ENCODE results near the gene TUBGCP3.

DNA sequence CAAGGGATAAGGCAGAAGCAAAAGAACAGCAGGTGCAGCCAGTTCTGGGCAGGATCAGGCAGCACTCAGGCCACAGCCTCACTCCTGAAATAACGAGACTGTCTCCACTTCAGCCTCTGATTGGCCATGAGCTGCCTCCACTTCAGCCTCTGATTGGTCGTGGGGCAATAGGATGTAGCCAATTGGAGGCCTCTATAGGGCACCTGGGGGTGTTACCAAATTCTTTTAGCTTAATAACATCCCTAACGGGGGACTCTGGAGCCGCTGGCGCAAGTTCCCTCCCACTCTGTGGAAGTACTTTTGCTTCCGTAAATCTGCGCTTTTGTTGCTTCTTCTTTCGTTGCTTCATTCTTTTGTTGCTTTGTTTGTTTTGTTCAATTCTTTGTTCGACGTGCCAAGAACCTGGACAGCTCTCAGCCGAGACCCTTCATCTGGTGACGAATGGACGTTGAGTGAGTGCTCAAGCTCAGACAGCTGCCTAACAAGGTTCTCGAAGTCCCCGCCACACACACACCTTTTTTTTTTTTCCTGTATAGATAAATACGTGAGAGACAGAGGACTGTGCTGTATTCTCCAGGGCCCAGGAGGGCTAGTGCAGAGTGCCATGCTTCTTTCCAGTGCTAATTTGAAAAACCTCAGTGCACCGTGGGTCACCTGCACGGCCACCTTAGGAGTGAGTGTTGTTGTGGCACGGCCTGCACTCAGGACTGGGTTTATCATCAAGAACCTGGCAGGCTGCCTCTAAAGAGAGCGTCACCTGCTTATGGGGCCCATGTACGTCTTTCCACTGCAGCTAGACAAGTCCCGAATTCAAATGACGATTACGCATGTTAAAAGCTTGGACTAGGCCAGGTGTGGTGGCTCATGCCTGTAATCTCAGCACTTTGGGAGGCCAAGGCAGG is 32.0 kb upstream of the TUBGCP3 start:
- TF ChIP-seq ATF3 (IDR thresholded peaks at IDR 0.05) (no peak), TAF1 (conservative IDR thresholded peaks at IDR 0.05) (no peak), CTCF (IDR thresholded peaks at IDR 0.05; ENCODE audit: low read depth, low read length, missing input control) (no peak), YY1 (IDR thresholded peaks at IDR 0.05) (no peak), HNF4A (conservative IDR thresholded peaks at IDR 0.05) (no peak), MAX (IDR thresholded peaks at IDR 0.05) (no peak), FOXA1 (IDR thresholded peaks at IDR 0.05) (no peak), SP1 (IDR thresholded peaks at IDR 0.05) (no peak), JUND (IDR thresholded peaks at IDR 0.05) (no peak), GABPA (IDR thresholded peaks at IDR 0.05 in 1 of 2, conservative IDR thresholded peaks at IDR 0.05 in 1 of 2) (no peak), ZBTB33 (IDR thresholded peaks at IDR 0.05) (no peak), RAD21 (IDR thresholded peaks at IDR 0.05) (no peak), RXRA (IDR thresholded peaks at IDR 0.05) (no peak)
- TF ChIP-seq, protein P1, sequence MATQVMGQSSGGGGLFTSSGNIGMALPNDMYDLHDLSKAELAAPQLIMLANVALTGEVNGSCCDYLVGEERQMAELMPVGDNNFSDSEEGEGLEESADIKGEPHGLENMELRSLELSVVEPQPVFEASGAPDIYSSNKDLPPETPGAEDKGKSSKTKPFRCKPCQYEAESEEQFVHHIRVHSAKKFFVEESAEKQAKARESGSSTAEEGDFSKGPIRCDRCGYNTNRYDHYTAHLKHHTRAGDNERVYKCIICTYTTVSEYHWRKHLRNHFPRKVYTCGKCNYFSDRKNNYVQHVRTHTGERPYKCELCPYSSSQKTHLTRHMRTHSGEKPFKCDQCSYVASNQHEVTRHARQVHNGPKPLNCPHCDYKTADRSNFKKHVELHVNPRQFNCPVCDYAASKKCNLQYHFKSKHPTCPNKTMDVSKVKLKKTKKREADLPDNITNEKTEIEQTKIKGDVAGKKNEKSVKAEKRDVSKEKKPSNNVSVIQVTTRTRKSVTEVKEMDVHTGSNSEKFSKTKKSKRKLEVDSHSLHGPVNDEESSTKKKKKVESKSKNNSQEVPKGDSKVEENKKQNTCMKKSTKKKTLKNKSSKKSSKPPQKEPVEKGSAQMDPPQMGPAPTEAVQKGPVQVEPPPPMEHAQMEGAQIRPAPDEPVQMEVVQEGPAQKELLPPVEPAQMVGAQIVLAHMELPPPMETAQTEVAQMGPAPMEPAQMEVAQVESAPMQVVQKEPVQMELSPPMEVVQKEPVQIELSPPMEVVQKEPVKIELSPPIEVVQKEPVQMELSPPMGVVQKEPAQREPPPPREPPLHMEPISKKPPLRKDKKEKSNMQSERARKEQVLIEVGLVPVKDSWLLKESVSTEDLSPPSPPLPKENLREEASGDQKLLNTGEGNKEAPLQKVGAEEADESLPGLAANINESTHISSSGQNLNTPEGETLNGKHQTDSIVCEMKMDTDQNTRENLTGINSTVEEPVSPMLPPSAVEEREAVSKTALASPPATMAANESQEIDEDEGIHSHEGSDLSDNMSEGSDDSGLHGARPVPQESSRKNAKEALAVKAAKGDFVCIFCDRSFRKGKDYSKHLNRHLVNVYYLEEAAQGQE (IDR thresholded peaks at IDR 0.05): no peak
